GM23338 (cell line): ENCODE results near the gene RAB20. TPM values are rescaled to one million over a fixed set of nuclear protein-coding genes. Genes with fewer than 3 reads are reported as not detected.

Experiments used
- ATAC-seq: fragments of 200-7000 bp; cut with Tn5 transposase; 3 replicates; pipeline ENCODE4 v1.9.1; 2020
- DNase-seq: peaks from one replicate; pipeline ENCODE4 v3.0.0-alpha.2; 2015; ENCODE audit warnings: low spot score
- H2AFZ ChIP-seq: fragments of 200-600 bp; sonication (generic); 2 replicates; pipeline ENCODE4 v1.8.0; 2016; ENCODE audit warnings: antibody characterized with exemption, mild to moderate bottlenecking, moderate library complexity
- H3F3A ChIP-seq: fragments of 200-600 bp; sonication (generic); replicated peaks from 2 replicates; pipeline ENCODE4 v1.8.0; 2017; ENCODE audit warnings: antibody characterized with exemption, mixed run types, low read depth
- H3K27ac ChIP-seq: fragments of 200-600 bp; sonication (generic); 2 replicates; pipeline ENCODE4 v1.6.1; 2016; ENCODE audit warnings: low read depth
- H3K27me3 ChIP-seq: fragments of 200-600 bp; sonication (generic); 2 replicates; pipeline ENCODE4 v1.8.0; 2016; ENCODE audit warnings: mild to moderate bottlenecking, mixed run types, moderate library complexity; ENCODE audit not compliant: insufficient read depth
- H3K36me3 ChIP-seq: fragments of 200-600 bp; sonication (generic); 2 replicates; pipeline ENCODE4 v1.8.0; 2016; ENCODE audit warnings: mild to moderate bottlenecking; ENCODE audit not compliant: insufficient read depth
- H3K4me1 ChIP-seq: fragments of 200-600 bp; sonication (generic); 2 replicates; pipeline ENCODE4 v1.8.0; 2016; ENCODE audit warnings: mild to moderate bottlenecking, moderate library complexity; ENCODE audit not compliant: insufficient read depth
- H3K4me2 ChIP-seq: fragments of 200-600 bp; sonication (generic); 2 replicates; pipeline ENCODE4 v1.7.1; 2017; ENCODE audit warnings: mixed run types
- H3K4me3 ChIP-seq: fragments of 200-600 bp; sonication (generic); 2 replicates; pipeline ENCODE4 v1.6.1; 2016; ENCODE audit warnings: mixed run types
- H3K79me2 ChIP-seq: fragments of 200-600 bp; sonication (generic); replicated peaks from 2 replicates; pipeline ENCODE4 v1.8.0; 2017; ENCODE audit warnings: mild to moderate bottlenecking; ENCODE audit not compliant: insufficient read depth
- H3K9me2 ChIP-seq: fragments of 200-600 bp; sonication (generic); 2 replicates; pipeline ENCODE4 v1.8.0; 2017; ENCODE audit not compliant: insufficient read depth
- H4K20me1 ChIP-seq: fragments of 200-600 bp; sonication (generic); replicated peaks from 2 replicates; pipeline ENCODE4 v1.8.0; 2017; ENCODE audit warnings: mild to moderate bottlenecking; ENCODE audit not compliant: insufficient read depth
- H3K27ac Mint-ChIP-seq: 2 replicates; pipeline ENCODE4 v1.8.0; 2020; ENCODE audit warnings: inconsistent platforms, mild to moderate bottlenecking, moderate library complexity, mixed read lengths
- H3K27me3 Mint-ChIP-seq: 3 replicates; pipeline ENCODE4 v1.8.0; 2022; ENCODE audit warnings: low read depth, mild to moderate bottlenecking, moderate library complexity, mixed read lengths, inconsistent platforms; ENCODE audit not compliant: insufficient read depth, poor library complexity
- H3K36me3 Mint-ChIP-seq: 3 replicates; pipeline ENCODE4 v1.8.0; 2021; ENCODE audit warnings: low read depth, mild to moderate bottlenecking, inconsistent platforms, moderate library complexity, mixed read lengths
- H3K4me1 Mint-ChIP-seq: 3 replicates; pipeline ENCODE4 v1.8.0; 2020; ENCODE audit warnings: mild to moderate bottlenecking, inconsistent platforms, mixed read lengths
- H3K4me3 Mint-ChIP-seq: 3 replicates; pipeline ENCODE4 v1.8.0; 2021; ENCODE audit warnings: moderate library complexity, mild to moderate bottlenecking, inconsistent platforms, mixed read lengths
- H3K9me3 Mint-ChIP-seq: 3 replicates; pipeline ENCODE4 v1.8.0; 2020; ENCODE audit warnings: moderate library complexity, mild to moderate bottlenecking, inconsistent platforms, mixed read lengths
- CREB1 ChIP-seq: fragments of 250-450 bp; sonication (Bioruptor Pico); IDR thresholded peaks from 2 replicates; pipeline ENCODE4 v1.5.0; 2020; ENCODE audit warnings: low read depth, mild to moderate bottlenecking, moderate library complexity
- CTCF ChIP-seq, 2 experiments: fragments of 200-600 bp in 1 of 2; sonication (generic) in 1 of 2; conservative IDR thresholded peaks; 2 replicates each; pipeline versions ENCODE4 v1.5.1 to v1.6.1; 2016 to 2017; ENCODE audit warnings: antibody characterized with exemption in 2 of 2, low read depth in 2 of 2, mild to moderate bottlenecking in 2 of 2, moderate library complexity in 1 of 2
- ETS1 ChIP-seq: IDR thresholded peaks from 2 replicates; pipeline ENCODE4 v1.6.1; 2016; ENCODE audit warnings: antibody characterized with exemption
- EZH2 ChIP-seq: fragments of 200-600 bp; sonication (generic); IDR thresholded peaks from one replicate; pipeline ENCODE4 v1.8.0; 2017; ENCODE audit warnings: antibody characterized with exemption, mild to moderate bottlenecking, low read depth; ENCODE audit not compliant: unreplicated experiment
- EZH2phosphoT487 ChIP-seq: fragments of 200-600 bp; sonication (generic); IDR thresholded peaks from one replicate; pipeline ENCODE4 v1.8.1; 2018; ENCODE audit warnings: antibody characterized with exemption; ENCODE audit not compliant: unreplicated experiment
- JUNB ChIP-seq: IDR thresholded peaks from one replicate; pipeline ENCODE4 v1.6.1; 2016; ENCODE audit warnings: antibody characterized with exemption; ENCODE audit not compliant: unreplicated experiment
- NANOG ChIP-seq: IDR thresholded peaks from 2 replicates; pipeline ENCODE4 v1.6.1; 2016; ENCODE audit warnings: antibody characterized with exemption, borderline replicate concordance
- POLR2AphosphoS5 ChIP-seq: IDR thresholded peaks from 2 replicates; pipeline ENCODE4 v1.6.1; 2016; ENCODE audit warnings: antibody characterized with exemption, low read depth
- REST ChIP-seq: IDR thresholded peaks from one replicate; pipeline ENCODE4 v1.6.1; 2018; ENCODE audit warnings: antibody characterized with exemption; ENCODE audit not compliant: unreplicated experiment
- STAT1 ChIP-seq: IDR thresholded peaks from one replicate; pipeline ENCODE4 v1.6.1; 2016; ENCODE audit warnings: antibody characterized with exemption; ENCODE audit not compliant: unreplicated experiment
- ZNF114 ChIP-seq: fragments of 250-450 bp; sonication (Bioruptor Pico); IDR thresholded peaks from 2 replicates; pipeline ENCODE4 v1.5.0; 2020; ENCODE audit warnings: mild to moderate bottlenecking, moderate library complexity
- ZNF331 ChIP-seq: fragments of 250-450 bp; sonication (Bioruptor Pico); IDR thresholded peaks from 2 replicates; pipeline ENCODE4 v1.5.0; 2020; ENCODE audit warnings: low read depth, mild to moderate bottlenecking, moderate library complexity
- ZNF462 ChIP-seq: fragments of 250-450 bp; sonication (Bioruptor Pico); IDR thresholded peaks from 2 replicates; pipeline ENCODE4 v1.5.0; 2020; ENCODE audit warnings: mild to moderate bottlenecking, moderate library complexity
- polyA plus RNA-seq: library from polyadenylated mRNA; unstranded; fragments of >200 nt; fragmentation: Nextera tagmentation; extraction: Ambion mirVana; gene quantifications from 2 replicates; pipeline ENCODE4 v1.2.1, GENCODE V29; 2016
- total RNA-seq: library from RNA; depleted of rRNA; stranded (reverse); fragments of >200 nt; shearing (Covaris generic); gene quantifications from 2 replicates; pipeline ENCODE4 v1.2.3, GENCODE V29; 2014

RAB20 gene
- total and polyA plus RNA-seq, 2 experiments from 2014 or later: 12.3 to 26.6 TPM

- TF ChIP-seq EZH2phosphoT487: no peak
- TF ChIP-seq EZH2: no peak
- no peak for TF ChIP-seq POLR2AphosphoS5
- TF ChIP-seq NANOG: no peak
- TF ChIP-seq REST: no peak
- no peak for TF ChIP-seq CTCF (conservative IDR thresholded peaks at IDR 0.05; ENCODE audit: low read depth in 2 of 2)
- TF ChIP-seq JUNB: no peak
- no peak for TF ChIP-seq ZNF114 (CRISPR knock-in tag)
- no peak for TF ChIP-seq ZNF462 (CRISPR knock-in tag)
- TF ChIP-seq CREB1: no peak
- TF ChIP-seq ETS1: no peak
- TF ChIP-seq STAT1: no peak
- no peak for TF ChIP-seq ZNF331
- ATAC-seq: no peak; the same call in 2 of the 3 replicates
- no peak overlapping the region for H3K27ac Mint-ChIP-seq
Measured at GRCh38 chr13:110554946-110555345, 6.6 kb downstream of the RAB20 start.

More at GRCh38 chr13:110554946-110555345, 6.6 kb downstream of the RAB20 start:
- Histone ChIP-seq H3K9me2 (no peaks in the 10 kb centered on the region), H3K79me2 (peaks cover 88% of the 10 kb centered on the region), H3K4me2 (no peak overlapping the region), H3K27me3 (no peaks in the 10 kb centered on the region), H3K4me3 (no peak overlapping the region), H3K4me1 (peaks cover 8% of the 10 kb centered on the region), H3F3A (peaks cover 3% of the 10 kb centered on the region; the same call in 1 of the 2 replicates), H2AFZ (no peak overlapping the region), H3K27ac (no peak overlapping the region), H4K20me1 (peaks cover 25% of the 10 kb centered on the region), H3K36me3 (peaks cover 4% of the 10 kb centered on the region; the same call in 1 of the 2 replicates)
- Mint-ChIP-seq H3K4me1 (peaks cover 17% of the 10 kb centered on the region), H3K9me3 (0 out of 3 replicates have a peak, but pooled peaks cover 3% of the 10 kb centered on the region), H3K36me3 (peaks cover 11% of the 10 kb centered on the region), H3K4me3 (no peak overlapping the region), H3K27me3 (peaks cover 12% of the 10 kb centered on the region)
- no peak for DNase-seq
